Sigmoid colon (tissue), 7 donors: ENCODE measurements around the gene MPDZ. TPM values are rescaled to one million over a fixed set of nuclear protein-coding genes. Genes with fewer than 3 reads are reported as not detected.

Source experiments
- DNase-seq: peaks from one replicate; pipeline ENCODE4 v3.0.0-alpha.2; 2019
- H3K27ac ChIP-seq, 4 donors: fragments of 200-600 bp; sonication (generic); one replicate each; pipeline ENCODE4 v1.5.1; 2016 to 2019; ENCODE audit warnings: mild to moderate bottlenecking in 1 of 4
- H3K27me3 ChIP-seq, 3 donors: fragments of 200-600 bp; sonication (generic); one replicate each; pipeline ENCODE4 v1.5.1; 2019; ENCODE audit warnings: mild to moderate bottlenecking in 1 of 3
- H3K36me3 ChIP-seq, 4 donors: fragments of 200-600 bp; sonication (generic); one replicate each; pipeline ENCODE4 v1.5.1; 2016 to 2019
- H3K4me1 ChIP-seq, 4 donors: fragments of 200-600 bp; sonication (generic); one replicate each; pipeline ENCODE4 v1.5.1; 2017 to 2019
- H3K4me3 ChIP-seq, 4 donors: fragments of 200-600 bp; sonication (generic); one replicate each; pipeline ENCODE4 v1.5.1; 2017 to 2019; ENCODE audit warnings: mild to moderate bottlenecking in 2 of 4, moderate library complexity in 1 of 4
- H3K9me3 ChIP-seq, 4 donors: fragments of 200-600 bp in 3 of 4; sonication (generic) in 3 of 4; one replicate each; pipeline versions ENCODE4 v1.5.1 to v1.6.1; 2013 to 2019
- EP300 ChIP-seq, 4 donors: sonication (generic); formaldehyde crosslinking; IDR thresholded peaks; one replicate each; pipeline ENCODE4 v1.6.1; 2017; ENCODE audit warnings: antibody characterized with exemption in 4 of 4
- POLR2A ChIP-seq, 2 donors: fragments of 450-650 bp; IDR thresholded peaks; one replicate each; pipeline ENCODE4 v1.6.1; 2016; ENCODE audit warnings: antibody characterized with exemption in 2 of 2, mild to moderate bottlenecking in 2 of 2, moderate library complexity in 2 of 2
- POLR2AphosphoS5 ChIP-seq, 4 donors: sonication (generic); formaldehyde crosslinking; IDR thresholded peaks; one replicate each; pipeline ENCODE4 v1.6.1; 2017; ENCODE audit warnings: antibody characterized with exemption in 4 of 4
- WGBS, 2 donors: extraction: QIAGEN DNeasy Blood & Tissue Kit; methylation state at CpG; one replicate each; pipeline ENCODE4 v1.1.7; 2013; 5-methylcytosine and 5-hydroxymethylcytosine counted together
- intact Hi-C: fragments of 100-400 bp; cut with DNase I; formaldehyde crosslinking; loops from one replicate; pipeline ENCODE4 v1.15.1; 2023
- polyA plus RNA-seq, 3 donors: library from polyadenylated mRNA; stranded (reverse); fragments of 200-250 nt; gene quantifications; one replicate each; pipeline ENCODE4 v1.2.3, GENCODE V29; 2013
- total RNA-seq, 4 donors: library from RNA; depleted of rRNA; stranded (reverse); fragments of >200 nt; gene quantifications; one replicate each; pipeline ENCODE4 v1.1.0, GENCODE V29; 2016
- TF ChIP-seq, protein P1 (sequence below), 4 experiments: fragments of 450-650 bp in 3 of 4; fragments of 200-600 bp in 1 of 4; IDR thresholded peaks; one replicate each; pipeline ENCODE4 v1.5.1; 2016 to 2019; ENCODE audit warnings: antibody characterized with exemption in 4 of 4, mild to moderate bottlenecking in 3 of 4, moderate library complexity in 2 of 4
- donor health status: healthy with polysubstance abuse.
- donor health status: Bipolar disorder and iron deficiency.
- donor health status: healthy.

The MPDZ gene
- total and polyA plus RNA-seq, 7 donors = 3.6 to 72.2 (median 62.8) TPM

- Histone ChIP-seq H3K27me3 (no peaks in the 10 kb centered on the region), H3K36me3 (peaks cover 5 to 84% (median 15%) of the 10 kb centered on the region in 4 donors), H3K4me3 (no peak overlapping the region), H3K4me1 (no peaks in the 10 kb centered on the region), H3K9me3 (no peaks in the 10 kb centered on the region), H3K27ac (no peak overlapping the region)
- intact Hi-C loops = no loop called here
- DNase-seq = no peak
- 83 to 85% methylated on average over 4 of the region's 4 CpGs for WGBS, 2 donors
- TF ChIP-seq, protein P1, sequence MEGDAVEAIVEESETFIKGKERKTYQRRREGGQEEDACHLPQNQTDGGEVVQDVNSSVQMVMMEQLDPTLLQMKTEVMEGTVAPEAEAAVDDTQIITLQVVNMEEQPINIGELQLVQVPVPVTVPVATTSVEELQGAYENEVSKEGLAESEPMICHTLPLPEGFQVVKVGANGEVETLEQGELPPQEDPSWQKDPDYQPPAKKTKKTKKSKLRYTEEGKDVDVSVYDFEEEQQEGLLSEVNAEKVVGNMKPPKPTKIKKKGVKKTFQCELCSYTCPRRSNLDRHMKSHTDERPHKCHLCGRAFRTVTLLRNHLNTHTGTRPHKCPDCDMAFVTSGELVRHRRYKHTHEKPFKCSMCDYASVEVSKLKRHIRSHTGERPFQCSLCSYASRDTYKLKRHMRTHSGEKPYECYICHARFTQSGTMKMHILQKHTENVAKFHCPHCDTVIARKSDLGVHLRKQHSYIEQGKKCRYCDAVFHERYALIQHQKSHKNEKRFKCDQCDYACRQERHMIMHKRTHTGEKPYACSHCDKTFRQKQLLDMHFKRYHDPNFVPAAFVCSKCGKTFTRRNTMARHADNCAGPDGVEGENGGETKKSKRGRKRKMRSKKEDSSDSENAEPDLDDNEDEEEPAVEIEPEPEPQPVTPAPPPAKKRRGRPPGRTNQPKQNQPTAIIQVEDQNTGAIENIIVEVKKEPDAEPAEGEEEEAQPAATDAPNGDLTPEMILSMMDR (IDR thresholded peaks at IDR 0.05) = no peak
- no peak for TF ChIP-seq POLR2A (IDR thresholded peaks at IDR 0.05)
- no peak for TF ChIP-seq EP300 (IDR thresholded peaks at IDR 0.05)
- TF ChIP-seq POLR2AphosphoS5 (IDR thresholded peaks at IDR 0.05) = no peak
Measured at GRCh38 chr9:13190040-13190439, 89.5 kb downstream of the MPDZ start.

DNA sequence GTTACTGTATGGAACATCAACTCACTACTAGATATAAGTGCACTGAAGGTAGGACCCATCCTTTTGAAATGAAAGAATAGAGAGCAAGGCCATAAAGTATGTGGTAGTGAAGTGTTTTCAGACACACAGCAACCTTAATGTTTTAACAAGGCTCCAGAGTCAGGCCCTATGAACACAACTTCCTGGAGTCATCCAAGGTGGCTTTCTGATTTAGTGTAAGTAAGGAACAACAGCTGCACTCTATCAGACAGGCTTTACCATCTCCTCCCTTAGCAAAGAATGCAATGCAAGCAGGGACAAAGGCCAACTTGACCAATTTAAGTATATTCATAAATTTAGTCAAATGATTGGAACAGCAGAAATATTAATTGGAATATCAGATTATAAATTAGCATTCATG, 90.1 kb downstream of the MPDZ start:
- H3K27me3 ChIP-seq = no peaks in the 10 kb centered on the region
- H3K9me3 ChIP-seq = no peaks in the 10 kb centered on the region
- no peak overlapping the region for H3K27ac ChIP-seq
- no peak overlapping the region for H3K4me3 ChIP-seq
- H3K4me1 ChIP-seq = no peaks in the 10 kb centered on the region
- no peak for DNase-seq
- intact Hi-C loops = no loop called here
- TF ChIP-seq POLR2A (IDR thresholded peaks at IDR 0.05) (no peak), EP300 (IDR thresholded peaks at IDR 0.05) (no peak), POLR2AphosphoS5 (IDR thresholded peaks at IDR 0.05) (no peak)
- TF ChIP-seq, protein P1 (IDR thresholded peaks at IDR 0.05) = no peak
- H3K36me3 ChIP-seq = peaks cover 5 to 77% (median 15%) of the 10 kb centered on the region in 4 donors

DNA sequence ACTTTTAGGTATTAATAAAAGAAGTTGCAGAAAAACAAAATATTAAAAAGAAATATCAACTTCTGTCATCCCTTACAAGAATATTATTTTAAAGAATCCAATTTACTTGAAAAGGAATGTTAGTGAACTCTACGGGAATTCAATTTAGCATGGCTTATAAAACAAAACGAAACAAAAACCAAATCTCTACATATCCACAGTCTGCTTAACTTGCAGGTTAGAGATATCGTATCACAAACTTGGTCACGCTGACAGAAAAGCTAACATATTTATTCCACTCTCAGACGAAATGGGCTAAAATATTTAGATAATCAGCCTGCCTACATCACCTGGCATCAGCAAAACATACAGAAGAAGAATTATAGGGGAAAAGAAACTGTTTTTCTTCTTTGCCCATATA, 92.7 kb downstream of the MPDZ start:
- no peaks in the 10 kb centered on the region for H3K27me3 ChIP-seq
- DNase-seq = no peak
- H3K9me3 ChIP-seq = no peaks in the 10 kb centered on the region
- H3K27ac ChIP-seq = no peak overlapping the region
- peaks cover 0 to 68% (median 8%) of the 10 kb centered on the region in 4 donors for H3K36me3 ChIP-seq
- no peak overlapping the region for H3K4me3 ChIP-seq
- 74 to 85% methylated on average over 5 of the region's 5 CpGs for WGBS, 2 donors
- intact Hi-C loops = no loop called here
- TF ChIP-seq EP300 (IDR thresholded peaks at IDR 0.05) (no peak), POLR2A (IDR thresholded peaks at IDR 0.05) (no peak), POLR2AphosphoS5 (IDR thresholded peaks at IDR 0.05) (no peak)
- TF ChIP-seq, protein P1 (IDR thresholded peaks at IDR 0.05) = no peak
- H3K4me1 ChIP-seq = peaks cover 0 to 1% (median 0%) of the 10 kb centered on the region in 4 donors

DNA sequence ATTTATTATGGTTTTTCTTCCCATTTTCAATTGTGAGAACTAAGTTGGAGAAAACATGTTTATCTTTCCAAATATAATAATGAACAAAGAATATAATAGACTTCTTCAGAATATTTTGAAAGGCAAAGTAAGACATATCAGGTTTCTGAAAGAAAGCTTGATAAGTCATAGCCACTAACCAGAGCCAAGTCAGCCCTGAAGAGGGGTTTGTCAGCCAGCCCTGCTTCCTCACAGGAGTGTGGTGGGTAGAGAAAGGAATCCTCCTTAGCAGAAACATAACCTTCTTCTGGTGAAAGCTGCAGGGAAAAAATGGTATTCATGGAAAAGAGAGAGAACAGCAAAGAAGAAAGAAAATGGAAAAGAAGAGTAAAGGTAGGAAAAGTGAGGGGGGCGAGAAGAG, 93.4 kb downstream of the MPDZ start:
- DNase-seq = no peak
- Histone ChIP-seq H3K27ac (no peak overlapping the region), H3K4me1 (peaks cover 0 to 5% (median 0%) of the 10 kb centered on the region in 4 donors), H3K4me3 (no peak overlapping the region), H3K9me3 (no peaks in the 10 kb centered on the region), H3K27me3 (no peaks in the 10 kb centered on the region), H3K36me3 (peaks cover 0 to 68% (median 6%) of the 10 kb centered on the region in 4 donors)
- TF ChIP-seq EP300 (IDR thresholded peaks at IDR 0.05) (no peak), POLR2A (IDR thresholded peaks at IDR 0.05) (no peak), POLR2AphosphoS5 (IDR thresholded peaks at IDR 0.05) (no peak)
- TF ChIP-seq, protein P1 (IDR thresholded peaks at IDR 0.05) = no peak
- 94 to 100% methylated on average over 1 of the region's 1 CpG for WGBS, 2 donors
- intact Hi-C loops = no loop called here

GRCh38 chr9:13181652-13182051, 97.8 kb downstream of the MPDZ start:
- H3K27ac ChIP-seq = no peak overlapping the region
- H3K27me3 ChIP-seq = no peaks in the 10 kb centered on the region
- H3K4me1 ChIP-seq = peaks cover 0 to 5% (median 0%) of the 10 kb centered on the region in 4 donors
- no peak overlapping the region for H3K4me3 ChIP-seq
- H3K36me3 ChIP-seq = peaks cover 0 to 68% (median 2%) of the 10 kb centered on the region in 4 donors
- DNase-seq = no peak
- intact Hi-C loops = no loop called here
- TF ChIP-seq EP300 (IDR thresholded peaks at IDR 0.05) = no peak
- TF ChIP-seq, protein P1 (IDR thresholded peaks at IDR 0.05) = no peak
- TF ChIP-seq POLR2A (IDR thresholded peaks at IDR 0.05) = no peak
- TF ChIP-seq POLR2AphosphoS5 (IDR thresholded peaks at IDR 0.05) = no peak
- no peaks in the 10 kb centered on the region for H3K9me3 ChIP-seq
- 41 to 62% methylated on average over 2 of the region's 2 CpGs for WGBS, 2 donors
